Heart left ventricle (tissue), 13 donors: ENCODE data around the gene GPRC5B.

ENCODE experiments used
- CTCF ChIP-seq, 12 donors: fragments of 200-600 bp; sonication (generic) in 4 of 12; IDR thresholded peaks; one replicate each; pipeline versions ENCODE4 v1.5.0 to v1.8.0; 2018 to 2022; ENCODE audit warnings: antibody characterized with exemption in 12 of 12, mild to moderate bottlenecking in 5 of 12
- POLR2A ChIP-seq, 2 donors: fragments of 450-650 bp; IDR thresholded peaks; one replicate each; pipeline ENCODE4 v1.6.1; 2017; ENCODE audit warnings: antibody characterized with exemption in 2 of 2, mild to moderate bottlenecking in 2 of 2, moderate library complexity in 2 of 2
- donor health status: ischemic (EF 13 %, LVEDD 7.1; RV severe dilation, severe dysfunction).
- donor health status: DM: no; HTN: yes; CAD: no.
- donor health status: DM: no; HTN: no; CAD: no.
- donor health status: ischemic (EF 25% LVEDD 6.9; RV normal size, moderate dysfunction).
- donor health status: ischemic (EF 25% LVEDD 5.7; RV mildly dilated, moderate dysfunction).
- donor health status: ischemic (EF 35%, LVEDD 5.7; RV mildly dilated, moderate dysfunction).
- donor health status: nonischemic (EF 11% LVEDD 7.7; RV severe dilation, severe dysfunction).
- donor health status: DM: yes; HTN: yes; CAD: no.
- donor health status: PGD.
- donor health status: ischemic (EF 29% LVEDD 5.4; RV normal size, mild dysfunction).
- donor health status: nonischemic (EF 23%, LVEDD 6.1; RV moderate dilation, normal function).

- no peak for TF ChIP-seq CTCF (IDR thresholded peaks at IDR 0.05)
- TF ChIP-seq POLR2A (IDR thresholded peaks at IDR 0.05), result no peak
Observed at GRCh38 chr16:19868421-19868820, 16.2 kb downstream of the GPRC5B start.
